HG02938 (cell line): ENCODE data around the gene IFITM10.
"Not testable (repeated sequence)": the region's sequence is repeated elsewhere in the genome, so short reads cannot be mapped to it uniquely, and the experiment has no call there.

Experiments used
- ATAC-seq: cut with Tn5 transposase; IDR thresholded peaks from one replicate; pipeline ENCODE4 v1.9.1; 2021; ENCODE audit warnings: mild to moderate bottlenecking, moderate library complexity; ENCODE audit not compliant: unreplicated experiment

Gene IFITM10

DNA sequence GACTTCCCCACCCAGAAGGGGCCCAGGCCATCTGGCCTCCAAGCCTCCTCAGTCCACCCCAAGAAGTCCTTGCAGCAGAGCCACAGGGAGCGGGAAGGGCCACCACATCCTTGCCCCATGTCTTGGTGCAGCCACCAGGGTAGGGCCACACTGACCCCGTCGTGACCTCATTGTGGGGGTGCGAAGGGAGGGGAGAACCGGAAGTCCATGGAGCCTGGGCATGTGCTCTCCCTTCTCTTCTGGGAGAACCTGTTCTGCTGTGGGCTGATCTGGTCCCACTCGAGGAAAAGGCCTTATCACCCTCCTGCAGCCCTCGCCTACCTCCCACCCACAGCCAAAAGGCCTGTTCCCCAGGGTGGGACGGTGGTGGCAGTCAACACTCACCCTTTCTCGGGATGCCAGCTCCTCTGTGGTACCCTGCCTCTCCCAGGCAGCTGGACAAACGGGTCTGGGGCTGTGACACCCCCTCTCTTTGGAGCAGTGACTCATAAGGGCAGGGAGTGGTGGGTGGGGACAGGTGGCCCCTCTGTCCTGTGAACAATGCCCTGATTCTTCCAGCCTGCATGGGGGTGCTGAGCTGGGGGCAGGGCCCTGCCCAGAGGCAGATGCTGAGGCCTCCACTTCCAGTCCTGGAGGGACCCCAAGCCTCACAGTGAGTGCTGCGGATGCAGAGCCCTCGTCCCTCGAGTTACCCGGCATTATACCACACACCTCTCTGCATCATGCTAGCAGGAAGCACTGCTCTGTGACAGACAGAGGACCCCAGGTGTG is 27.9 kb upstream of the IFITM10 start:
- ATAC-seq, result no peak

DNA sequence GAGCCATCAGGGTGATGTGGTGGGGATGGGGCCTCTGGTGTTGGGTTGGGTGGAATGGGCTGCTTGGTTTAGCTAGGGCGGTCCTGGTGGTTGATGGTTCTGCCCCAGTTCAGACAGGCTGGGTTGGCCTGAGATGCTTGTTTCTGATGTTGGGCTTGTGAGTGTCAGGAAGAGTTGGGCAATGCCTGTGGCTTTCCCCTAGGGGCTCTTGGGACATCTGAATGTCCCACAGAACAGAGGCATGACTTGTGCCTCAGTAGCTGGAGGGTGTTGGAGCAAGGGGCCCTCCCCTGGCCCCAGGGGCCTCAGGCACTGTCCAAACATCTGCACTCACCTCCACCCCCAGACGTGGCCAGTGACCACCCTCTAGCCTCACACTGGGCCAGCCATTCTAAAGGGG is 27.3 kb upstream of the IFITM10 start:
- no peak for ATAC-seq

GRCh38 chr11:1776944-1777715 is 26.7 kb upstream of the IFITM10 start:
- no peak for ATAC-seq

DNA sequence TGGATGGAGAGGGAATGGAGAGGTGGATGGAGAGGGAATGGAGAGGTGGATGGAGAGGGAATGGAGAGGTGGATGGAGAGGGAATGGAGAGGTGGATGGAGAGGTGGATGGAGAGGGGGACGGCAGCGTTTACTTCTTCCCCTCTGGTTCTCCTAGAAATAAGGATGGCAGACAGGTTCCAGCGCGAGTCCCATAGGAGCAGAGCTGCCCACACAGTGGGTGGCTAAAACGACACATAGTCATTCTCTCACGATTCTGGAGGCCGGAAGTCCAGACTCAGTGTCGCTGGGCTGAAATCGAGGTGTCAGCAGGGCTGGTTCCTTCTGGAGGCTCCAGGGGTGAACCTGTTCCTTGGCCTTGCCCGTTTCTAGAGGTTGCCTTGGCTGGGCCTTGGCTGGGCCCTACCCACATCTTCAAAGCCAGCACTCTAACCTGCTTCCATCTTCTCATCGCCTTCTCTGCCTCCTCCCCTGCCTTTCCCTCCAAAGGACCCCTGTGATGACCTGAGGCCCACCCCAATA is 26.0 kb upstream of the IFITM10 start:
- ATAC-seq, result no peak

- ATAC-seq, result no peak
Measured at GRCh38 chr11:1774886-1775285, 24.5 kb upstream of the IFITM10 start.

GRCh38 chr11:1773994-1774550 is 23.7 kb upstream of the IFITM10 start:
- no peak for ATAC-seq

GRCh38 chr11:1773131-1773993 is 23.0 kb upstream of the IFITM10 start:
- no peak for ATAC-seq

DNA sequence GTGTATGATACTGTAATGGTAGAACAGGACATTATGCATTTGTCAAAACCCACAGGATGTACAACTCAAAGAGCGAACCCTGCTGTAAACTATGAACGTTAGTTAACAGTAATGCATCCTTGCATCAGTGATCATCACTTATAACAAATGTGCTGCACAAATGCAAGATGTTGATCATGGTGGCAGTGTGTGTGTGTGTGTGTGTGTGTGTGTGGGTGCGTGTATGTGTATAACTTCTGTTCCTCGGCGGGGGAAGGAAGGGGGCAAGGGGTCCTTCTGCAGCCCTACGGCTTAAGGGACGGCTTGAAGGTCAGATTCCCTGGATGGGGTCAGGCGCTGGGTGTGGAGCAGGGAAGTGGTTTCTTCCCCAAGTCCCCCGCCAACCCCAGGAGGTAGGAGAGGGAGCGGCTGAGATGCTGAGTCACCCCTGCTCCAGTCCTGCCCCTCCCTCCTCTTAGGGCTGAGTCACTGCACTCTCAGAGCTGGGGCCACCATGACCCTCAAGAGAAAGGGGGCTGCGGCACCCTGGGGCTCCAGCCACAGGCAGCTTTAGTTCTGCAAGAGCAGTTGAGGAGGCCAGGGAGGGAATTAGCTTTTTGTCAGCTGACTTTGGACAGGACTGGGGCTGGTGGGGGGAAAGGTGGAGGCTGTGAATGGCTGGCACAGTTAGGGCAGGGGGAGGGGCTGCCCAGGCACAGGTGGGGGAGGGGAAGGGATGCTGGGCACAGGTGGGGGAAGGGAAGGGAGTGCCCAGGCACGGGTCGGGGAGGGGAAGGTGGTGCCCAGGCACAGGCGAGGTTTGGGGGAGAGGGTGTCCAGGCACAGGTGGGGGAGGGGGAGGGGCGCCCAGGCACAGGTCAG is 22.1 kb upstream of the IFITM10 start:
- ATAC-seq, result no peak

DNA sequence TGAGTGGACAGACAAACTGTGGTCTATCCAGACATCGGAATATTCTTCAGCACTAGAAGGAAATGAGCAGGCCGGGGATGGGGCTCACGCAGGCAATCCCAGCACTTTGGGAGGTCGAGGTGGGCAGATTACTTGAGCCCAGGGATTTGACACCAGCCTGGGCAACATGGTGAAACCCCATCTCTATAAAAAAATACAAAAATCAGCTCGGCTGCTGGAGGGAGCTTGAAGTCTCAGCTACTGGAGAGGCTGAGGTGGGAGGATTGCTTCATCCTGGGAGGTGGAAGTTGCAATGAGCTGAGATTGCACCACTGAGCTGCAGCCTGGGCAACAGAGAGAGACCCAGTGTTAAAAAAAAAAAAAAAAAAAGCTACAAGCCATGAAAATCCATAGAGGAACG is 21.3 kb upstream of the IFITM10 start:
- no peak for ATAC-seq

GRCh38 chr11:1771273-1771672 is 20.9 kb upstream of the IFITM10 start:
- ATAC-seq, result no peak

GRCh38 chr11:1770528-1770927 is 20.1 kb upstream of the IFITM10 start:
- ATAC-seq, result no peak

DNA sequence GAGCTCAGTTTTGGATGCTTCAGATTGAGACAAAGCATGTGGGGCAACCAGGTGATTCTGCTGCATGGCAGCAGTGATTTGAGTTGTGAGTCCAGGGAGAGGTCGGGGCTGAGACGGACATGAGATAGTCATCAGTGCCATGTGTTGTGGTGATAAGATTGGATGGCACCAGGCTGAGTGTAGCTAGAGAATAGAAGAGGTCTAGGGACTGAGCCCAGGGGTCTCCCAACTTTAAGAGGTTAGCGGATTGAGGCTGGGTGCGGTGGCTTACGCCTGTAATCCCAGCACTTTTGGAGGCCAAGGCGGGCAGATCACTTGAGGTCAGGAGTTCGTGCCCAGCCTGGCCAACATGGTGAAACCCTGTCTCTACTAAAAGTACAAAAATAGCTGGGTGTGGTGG is 19.7 kb upstream of the IFITM10 start:
- ATAC-seq, result no peak

- not testable (repeated sequence) for ATAC-seq
Measured at GRCh38 chr11:1769304-1769936, 19.0 kb upstream of the IFITM10 start.

GRCh38 chr11:1768141-1768469 is 17.7 kb upstream of the IFITM10 start:
- no peak for ATAC-seq

DNA sequence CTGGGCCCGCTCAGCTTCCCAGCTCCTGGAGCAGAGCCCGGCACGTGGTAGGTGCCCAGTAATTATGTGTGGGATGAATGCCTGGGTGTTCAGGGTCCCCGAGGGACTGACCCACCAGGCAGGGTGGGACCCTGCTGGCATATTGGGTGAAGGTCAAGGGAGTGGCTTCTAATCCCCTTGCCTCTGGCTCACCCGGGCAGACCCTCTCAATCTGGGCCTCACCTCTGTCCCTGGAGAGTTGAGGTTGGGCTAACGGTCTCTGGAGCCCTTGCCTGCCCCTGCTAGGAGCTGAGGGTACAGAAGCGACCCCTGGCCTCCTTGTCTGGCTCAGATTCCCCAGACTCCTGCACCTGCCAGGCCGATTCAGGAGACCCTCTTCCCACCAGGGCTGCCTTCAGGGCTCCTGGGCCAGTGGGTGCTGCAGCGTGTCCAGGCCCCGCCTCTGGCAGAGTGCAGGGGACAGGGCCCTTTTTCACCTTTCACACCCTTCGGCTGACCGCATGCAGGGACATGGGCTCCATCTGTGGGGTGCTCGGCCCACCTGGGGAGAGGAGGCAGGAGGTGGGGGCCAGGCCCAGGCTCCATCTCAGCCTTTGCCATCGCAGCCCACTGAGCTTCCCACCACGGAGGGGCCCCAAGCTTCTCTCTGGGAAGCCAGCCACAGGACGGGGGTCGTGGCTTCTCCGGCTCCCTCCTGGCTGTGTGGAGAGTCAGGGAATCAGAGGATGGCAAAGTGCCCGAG is 17.2 kb upstream of the IFITM10 start:
- no peak for ATAC-seq

GRCh38 chr11:1766719-1767398 is 16.5 kb upstream of the IFITM10 start:
- ATAC-seq, result no peak

DNA sequence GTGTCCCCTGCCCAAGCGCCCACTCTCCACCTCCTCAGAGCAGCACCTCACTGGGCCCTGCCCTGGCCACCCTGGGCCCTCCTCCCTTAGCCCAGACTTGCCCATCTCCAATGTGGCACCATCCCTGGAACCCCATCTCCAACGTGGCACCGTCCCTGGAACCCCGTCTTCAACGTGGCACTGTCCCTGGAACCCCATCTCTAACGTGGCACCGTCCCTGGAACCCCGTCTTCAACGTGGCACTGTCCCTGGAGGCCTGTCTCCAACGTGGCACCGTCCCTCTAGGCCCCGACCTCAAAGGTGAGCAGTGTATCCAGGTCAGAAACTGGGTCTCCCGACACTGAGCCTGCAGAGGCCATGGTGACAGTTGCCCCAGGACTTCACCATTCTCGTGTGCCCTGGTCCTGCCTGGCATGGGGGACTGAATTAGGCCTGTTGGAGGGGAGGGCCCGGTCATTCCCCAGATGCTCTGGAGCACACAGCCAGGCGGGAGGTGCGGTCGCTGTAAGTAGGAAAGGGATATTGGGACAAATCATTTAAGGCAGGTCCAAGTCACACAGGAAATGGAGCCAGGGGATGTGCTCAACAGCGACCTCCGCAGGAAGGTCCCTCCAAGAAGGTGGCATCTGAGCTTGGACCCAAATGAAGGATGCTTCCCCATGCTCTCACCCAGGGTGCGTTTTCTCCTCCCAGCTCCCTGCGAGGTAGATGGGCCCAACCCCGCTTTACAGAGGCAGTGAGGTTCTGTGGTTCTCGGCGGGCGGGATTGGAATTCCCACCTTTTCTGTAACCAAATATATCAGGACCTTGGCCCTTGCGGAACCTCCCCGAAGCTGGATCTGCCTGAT is 15.7 kb upstream of the IFITM10 start:
- no peak for ATAC-seq
